IMR-90 (cell line): Measurements from ENCODE around the gene SH3RF1. TPM values are rescaled to one million over a fixed set of nuclear protein-coding genes. Genes with fewer than 3 reads are reported as not detected.

Source experiments
- BHLHE40 ChIP-seq: fragments of 150-350 bp; IDR thresholded peaks from 2 replicates; pipeline ENCODE4 v1.6.1; 2016; ENCODE audit warnings: mild to moderate bottlenecking, low read depth, low read length
- ELK1 ChIP-seq: fragments of 150-350 bp; IDR thresholded peaks from 2 replicates; pipeline ENCODE4 v1.6.1; 2016; ENCODE audit warnings: low read depth, mild to moderate bottlenecking, low read length, moderate library complexity, borderline replicate concordance
- FOS ChIP-seq: fragments of 150-350 bp; IDR thresholded peaks from 2 replicates; pipeline ENCODE4 v1.6.1; 2016; ENCODE audit warnings: low read depth, low read length
- RFX5 ChIP-seq: IDR thresholded peaks from 2 replicates; pipeline ENCODE4 v1.8.0; 2012; ENCODE audit warnings: low read depth, mild to moderate bottlenecking, low read length, moderate library complexity
- polyA plus RNA-seq, 3 experiments: library from polyadenylated mRNA; depleted of rRNA; stranded (reverse); fragments of >200 nt; gene quantifications; 2 replicates each; pipeline ENCODE4 v1.2.3, GENCODE V29; 2012; ENCODE audit warnings: low replicate concordance in 1 of 3
- total RNA-seq: library from RNA; depleted of rRNA; stranded (reverse); fragments of >200 nt; gene quantifications from 2 replicates; pipeline ENCODE4 v1.2.3, GENCODE V29; 2012

Gene SH3RF1
- total and polyA plus RNA-seq, 2 of the 4 experiments (the other 2 are of a cell fraction): 22.0 to 29.8 TPM

DNA sequence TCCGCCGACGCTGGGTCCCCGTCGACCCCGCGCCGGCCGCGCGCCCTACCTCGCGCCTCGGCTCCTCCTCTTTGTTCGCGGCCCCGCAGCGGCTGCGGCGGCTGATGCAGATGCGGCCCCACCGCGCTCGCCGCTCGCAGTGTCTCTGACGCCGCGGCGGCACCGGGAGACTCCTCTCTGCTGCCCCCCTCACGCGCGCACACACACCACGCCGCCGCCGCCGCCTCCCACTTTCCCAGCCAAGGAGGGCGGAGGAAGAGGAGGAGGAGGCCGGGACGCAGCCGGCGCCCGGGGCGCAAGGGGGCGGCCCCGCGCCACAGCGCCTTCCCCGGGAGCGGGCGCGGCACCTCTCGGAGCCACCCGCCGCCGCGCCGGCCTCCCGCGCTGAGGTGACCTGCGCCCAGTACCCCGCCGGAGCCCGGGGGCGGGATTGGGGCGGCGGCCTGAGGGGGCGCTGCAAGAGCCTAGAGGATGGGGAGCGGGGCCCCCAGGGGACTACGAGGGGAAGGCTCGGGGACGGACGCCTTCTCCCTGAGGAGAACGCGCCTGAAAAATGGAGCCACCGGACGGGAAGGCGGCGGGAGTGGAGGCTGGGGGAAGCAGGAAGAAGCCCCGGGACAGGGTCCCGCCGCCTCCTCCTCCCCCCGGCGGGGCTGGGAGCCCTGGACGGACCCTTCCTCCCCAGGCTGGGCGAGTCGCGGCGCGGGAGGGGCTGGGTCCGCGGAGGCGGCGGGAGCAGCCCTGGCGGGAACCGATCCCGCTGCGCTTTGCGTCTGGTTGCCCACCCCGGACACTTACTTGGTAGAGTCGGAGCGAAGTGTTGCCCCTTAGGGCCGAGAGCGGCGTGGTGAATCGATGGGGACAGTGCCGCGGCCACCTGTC is at the start of gene SH3RF1 (continued):
- TF ChIP-seq ELK1: no peak
- no peak for TF ChIP-seq RFX5
- TF ChIP-seq FOS: no peak
- TF ChIP-seq BHLHE40: peak; percentile 90
